ENCODE measurements around the gene ENC1.
A peak's percentile ranks its signal among the peaks of the same experiment; 100 is the strongest.

Gene ENC1

DNA sequence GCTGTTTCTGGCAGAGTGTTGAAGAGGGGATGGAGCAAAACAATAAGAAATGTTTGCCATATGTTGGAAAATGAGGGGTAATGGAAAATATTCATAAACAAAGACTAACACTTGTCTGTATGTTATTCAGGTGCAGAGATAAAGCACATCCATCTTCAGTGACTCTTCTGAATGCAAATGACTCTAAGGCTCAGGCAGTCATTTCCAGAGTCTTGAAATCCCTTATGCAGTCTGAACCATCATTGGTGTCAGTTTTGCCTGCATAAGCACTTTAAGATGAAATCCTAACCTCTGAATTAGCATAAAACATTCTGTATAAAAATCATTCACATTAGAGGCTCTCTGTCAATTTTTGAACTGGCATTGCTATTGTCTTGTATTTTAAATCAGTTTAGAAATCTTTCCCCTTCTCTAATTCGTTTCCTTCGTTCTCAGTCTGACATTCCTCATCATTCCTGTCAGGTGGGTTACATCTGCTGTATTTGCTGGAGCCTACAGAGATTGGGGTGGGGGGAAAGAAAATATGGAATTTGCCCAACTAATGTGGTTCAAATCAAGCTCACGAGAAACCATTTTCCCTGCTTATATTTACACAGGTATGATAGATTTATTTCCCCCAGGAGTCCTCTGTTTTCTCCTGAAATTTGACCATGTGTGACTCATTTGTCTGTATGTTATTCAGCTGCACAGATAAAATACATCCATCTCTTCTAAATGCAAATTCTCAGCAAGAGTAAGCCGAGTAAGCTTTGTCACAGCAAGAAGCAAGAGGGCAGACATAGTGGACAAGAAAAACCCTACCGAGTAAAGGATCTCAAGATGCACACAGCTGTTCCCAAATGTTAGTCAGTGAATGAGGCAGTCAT is 31.6 kb downstream of the ENC1 start:
- no peak for DNase-seq

DNA sequence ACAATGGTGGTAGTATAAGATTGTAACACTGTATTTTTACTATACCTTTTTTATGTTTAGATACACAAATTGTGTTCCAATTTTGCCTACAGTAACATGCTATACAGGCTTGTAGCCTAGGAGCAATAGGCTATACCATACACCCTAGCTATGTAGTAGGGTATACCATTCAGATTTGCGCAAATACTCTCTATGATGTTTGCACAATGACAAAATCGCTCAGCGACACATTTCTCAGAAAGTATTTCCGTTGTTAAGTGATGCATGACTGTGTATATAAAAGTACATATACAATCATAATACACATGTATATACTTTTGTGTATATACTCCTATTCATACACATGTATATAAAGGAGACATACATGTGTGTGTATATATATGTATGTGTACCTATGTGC is 34.8 kb downstream of the ENC1 start:
- no peak for DNase-seq

DNA sequence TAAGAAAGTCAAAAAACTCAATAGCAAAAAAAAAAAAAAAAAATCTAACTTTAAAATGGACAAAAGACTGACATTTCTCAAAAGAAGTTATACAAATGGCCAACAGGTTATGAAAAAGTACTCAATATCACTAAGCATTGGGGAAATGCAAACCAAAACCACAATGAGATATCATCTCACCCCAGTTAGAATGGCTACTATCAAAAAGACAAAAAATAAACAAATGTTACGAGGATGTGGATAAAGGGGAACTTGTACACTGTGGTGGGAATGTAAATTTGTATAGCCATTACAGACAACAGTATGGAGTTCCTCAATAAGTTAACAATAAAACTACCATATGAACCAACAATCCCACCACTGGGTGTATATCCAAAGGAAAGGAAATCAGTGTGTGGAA is 37.2 kb downstream of the ENC1 start:
- DNase-seq: no peak

DNA sequence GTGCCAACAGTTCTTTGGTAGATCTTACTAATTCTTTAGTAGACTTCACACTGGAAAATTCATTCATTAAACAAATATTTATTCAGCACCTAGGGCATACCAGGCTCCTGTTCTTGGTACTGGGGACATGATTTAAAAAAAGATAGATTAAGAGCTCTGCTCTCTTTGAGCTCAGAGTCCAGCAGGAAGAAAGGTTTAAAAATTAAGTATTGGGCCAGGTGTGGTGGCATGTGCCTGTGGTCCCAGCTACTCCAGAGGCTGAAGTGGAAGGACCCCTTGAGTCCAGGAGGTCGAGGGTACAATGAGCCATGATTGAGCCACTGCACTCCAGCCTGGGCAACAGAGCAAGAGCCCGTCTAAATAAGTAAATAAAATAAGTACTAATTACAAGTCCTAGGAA is 41.4 kb downstream of the ENC1 start:
- no peak for DNase-seq

DNA sequence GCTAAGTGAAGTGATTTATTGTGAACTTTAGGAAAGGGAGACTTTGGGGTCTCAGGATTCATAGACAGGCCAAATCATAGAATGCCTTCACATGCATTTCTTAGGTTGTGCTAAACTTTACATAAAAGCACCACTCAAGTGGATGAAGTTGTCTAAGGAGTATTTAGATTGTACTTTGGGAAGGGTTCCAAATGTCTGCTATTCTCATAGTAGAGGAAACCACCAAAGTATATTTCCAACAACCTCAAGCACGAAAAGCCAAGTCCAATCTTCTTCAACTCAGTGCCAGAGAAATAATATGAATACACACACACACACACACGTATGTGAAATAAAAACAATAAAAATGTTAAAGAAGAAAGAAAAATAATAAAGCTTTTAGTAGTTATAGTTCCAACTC is 41.8 kb downstream of the ENC1 start:
- DNase-seq: no peak

DNA sequence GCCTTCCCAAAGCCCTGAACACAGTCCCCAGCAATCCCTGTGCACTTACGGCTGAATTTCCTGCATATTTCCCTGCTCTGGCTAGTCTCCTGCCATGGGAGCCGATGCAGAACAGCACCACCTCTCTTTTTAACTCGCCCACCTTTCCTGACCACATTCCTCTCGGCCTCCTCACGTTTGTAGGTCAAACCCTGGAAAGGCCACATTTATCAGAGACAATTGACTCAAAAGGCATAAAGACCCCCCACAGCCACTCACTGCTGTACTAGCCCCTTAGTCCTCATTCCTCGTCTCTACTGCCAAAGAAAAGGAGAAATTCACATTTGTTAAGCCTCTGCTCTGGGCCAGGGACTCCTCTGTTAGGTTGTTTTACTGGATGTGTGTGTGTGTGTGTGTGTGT is 43.6 kb downstream of the ENC1 start:
- no peak for DNase-seq

DNA sequence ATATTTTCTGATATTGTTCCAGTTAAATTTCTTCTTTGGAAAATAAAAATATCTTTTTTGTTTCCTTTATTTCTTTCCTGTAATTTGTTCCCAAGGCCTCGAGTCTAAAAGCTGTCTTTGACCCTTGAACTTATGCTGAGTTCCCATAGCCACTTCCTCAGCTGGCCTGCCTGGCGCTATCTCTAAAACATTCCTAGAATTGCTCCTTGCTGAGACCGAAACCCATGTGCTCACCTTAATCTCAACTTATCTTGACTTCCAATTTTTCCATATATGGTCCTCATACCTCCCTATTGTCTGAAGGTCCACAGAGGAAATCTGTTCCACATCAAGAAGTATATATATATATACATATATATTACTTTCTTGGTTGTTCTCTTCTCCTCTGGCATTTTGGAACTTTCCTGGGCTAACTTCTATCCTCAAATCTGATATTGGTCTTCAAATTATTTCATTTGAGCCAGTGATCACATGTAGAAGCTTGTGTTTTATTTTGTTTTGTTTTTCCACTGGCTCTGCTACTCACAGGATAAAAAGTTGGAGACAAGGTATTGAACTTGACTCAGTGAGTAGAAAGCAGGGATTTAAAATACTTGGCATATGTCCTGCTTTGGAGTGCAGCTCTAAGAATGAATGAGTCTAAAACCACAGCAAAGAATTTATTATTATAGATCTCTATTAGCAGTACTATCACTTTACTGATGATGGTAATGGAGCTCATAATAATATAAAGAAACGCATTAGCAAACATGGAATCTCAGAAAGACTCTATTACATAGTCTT is 45.2 kb downstream of the ENC1 start:
- no peak for DNase-seq

DNA sequence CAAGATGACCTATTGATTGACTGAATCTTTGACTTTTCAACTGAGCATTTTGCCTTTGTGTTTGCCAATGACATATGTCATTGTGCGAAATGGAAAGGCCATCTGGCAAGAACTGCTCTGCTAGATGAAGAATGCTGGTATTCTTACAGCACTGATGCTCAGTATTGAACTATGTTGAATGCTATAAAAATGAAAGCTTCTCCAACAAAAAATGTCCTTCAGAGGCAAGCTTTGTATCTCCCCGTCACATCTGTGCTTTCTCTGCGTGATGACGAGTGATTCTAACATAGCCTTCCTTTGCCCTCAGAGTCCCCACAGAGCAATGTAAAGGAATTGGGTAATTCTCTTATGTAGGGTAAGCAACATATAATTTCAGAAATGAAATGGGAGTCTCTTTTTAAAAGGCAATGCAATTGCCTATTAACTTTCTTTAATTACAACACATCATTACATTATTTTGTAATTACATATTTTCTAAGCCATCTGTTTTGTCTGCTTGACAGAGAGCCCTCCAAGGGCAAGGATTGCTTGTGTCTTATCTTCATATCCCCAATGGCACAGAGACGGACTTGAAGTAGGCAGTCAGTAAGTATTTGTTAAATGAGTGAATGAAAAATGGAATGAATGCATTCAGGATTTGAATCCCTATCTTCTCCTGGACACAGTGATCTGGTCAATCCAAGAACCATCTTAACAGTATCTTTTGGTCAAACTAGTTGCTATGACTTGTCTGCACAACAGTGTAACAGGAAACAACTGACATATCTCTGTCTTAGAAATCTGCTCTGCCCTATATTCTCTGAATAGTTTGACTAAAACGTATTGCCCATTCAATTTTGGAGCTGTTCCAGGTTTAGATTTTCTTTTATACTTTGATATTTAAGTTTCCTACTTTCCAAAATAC is 46.1 kb downstream of the ENC1 start:
- no peak for DNase-seq

DNA sequence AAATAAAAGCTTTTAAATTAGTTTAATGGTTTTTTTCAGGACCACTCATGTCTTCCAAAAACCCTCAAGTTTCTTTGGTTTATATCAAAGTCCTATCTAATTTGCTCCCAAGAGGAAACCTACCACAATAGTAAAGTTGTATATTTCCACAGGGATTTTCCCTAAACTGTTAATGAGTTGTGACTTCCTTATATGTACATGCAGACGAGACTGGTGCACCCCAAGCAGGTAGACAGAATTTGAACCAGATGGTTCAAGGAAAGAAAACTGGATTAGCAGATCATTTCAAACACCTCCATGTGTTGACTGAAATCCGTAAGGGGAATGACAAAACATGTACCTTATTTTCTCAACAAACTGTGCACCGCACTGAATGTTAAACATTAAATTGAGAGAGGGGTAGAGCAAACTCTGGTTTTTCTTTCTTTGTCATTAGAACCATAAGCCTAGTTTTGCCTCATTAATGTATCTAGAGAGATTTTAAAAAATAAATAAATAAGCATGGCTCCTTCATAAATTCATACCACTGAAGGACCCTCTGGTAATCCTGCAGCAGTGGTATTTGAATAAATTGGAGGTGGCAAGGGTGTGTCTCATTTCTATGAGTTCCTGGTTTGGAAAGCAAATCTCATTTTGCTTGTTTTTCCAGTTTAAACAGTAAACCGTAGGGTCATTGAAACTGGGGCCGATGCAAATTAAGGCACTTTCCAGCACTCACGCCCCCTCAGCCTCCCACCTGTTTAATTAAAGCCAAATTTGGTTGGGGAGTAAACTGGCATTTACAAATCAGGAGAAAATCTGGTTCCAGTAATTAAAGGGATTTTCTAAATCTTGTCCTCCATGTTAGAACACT is 51.1 kb downstream of the ENC1 start:
- DNase-seq: no peak

DNA sequence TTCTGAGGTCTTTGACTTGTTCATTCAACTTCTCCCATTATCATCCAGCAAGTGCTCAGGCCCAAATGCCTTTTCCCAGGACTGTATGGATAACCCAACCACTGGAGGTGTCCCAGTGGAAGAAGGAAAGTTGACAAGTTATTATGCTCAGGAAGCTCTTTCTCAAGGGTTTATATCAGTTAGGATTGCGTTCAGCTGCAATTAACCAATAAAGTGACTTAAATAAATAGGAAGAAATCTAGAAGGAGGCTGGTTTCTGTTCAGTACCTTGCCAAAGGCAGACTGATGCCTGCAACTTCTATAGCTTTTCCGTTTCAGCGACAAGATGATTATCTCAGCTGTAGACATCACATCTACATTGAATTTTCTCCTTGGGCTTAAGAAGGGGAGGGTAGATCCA is 52.1 kb downstream of the ENC1 start:
- DNase-seq: no peak

DNA sequence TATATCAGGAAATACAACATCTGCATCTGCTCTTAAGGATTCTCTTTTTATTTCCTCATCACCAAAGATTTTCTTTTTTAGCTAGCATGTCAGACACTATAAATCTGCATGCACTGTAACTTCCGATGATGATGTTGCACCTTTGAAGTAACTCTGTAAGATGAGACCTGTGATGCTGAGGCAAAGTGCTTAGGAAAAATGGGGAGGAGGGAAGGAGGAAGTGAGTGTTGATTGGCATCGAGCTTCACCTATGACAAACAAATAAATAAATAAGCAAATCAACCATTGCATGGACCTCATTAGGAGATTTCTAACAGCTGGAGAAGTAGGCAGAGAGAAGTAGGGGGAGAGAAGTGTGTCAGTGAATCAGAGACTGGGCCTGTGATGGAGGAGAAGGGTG is 52.6 kb downstream of the ENC1 start:
- no peak for DNase-seq

DNA sequence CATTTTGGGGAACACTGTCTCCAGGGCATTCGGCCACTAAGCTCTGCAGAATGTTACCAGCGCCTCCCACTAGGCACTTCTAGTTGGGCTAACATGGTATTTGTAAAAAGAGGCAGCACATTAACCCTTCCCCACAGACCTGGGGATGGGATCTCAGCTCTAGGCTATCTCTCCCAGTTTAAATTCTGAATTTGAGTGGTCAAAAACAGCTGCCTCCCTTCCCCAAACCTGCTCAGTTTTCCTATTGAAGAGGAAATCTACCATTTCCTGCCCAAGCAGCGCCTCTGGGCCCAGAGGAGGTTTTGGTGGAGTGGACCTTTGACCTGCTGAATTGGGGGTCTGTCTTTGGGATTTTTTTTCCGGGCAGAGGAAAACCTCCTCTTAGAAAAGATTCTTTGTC is 53.2 kb downstream of the ENC1 start:
- no peak for DNase-seq

DNA sequence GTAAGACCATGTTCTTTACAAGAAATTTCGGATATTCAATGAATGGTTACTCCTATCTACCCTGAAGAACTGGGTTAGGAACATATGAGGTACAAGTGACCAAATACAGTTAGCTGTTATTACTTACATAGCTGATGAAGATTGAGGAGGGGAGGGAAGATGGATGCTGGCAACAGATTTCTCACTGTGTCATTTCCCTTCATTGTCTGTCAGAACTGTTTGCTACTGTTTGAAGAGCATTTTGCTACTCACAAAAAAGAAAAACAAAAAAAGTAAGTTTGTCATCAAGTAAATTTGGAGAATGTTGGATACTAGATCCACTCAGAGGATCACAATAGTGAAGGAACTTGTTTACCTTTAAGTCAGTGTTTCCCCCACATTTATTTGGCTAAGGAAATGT is 53.7 kb downstream of the ENC1 start:
- no peak for DNase-seq

DNA sequence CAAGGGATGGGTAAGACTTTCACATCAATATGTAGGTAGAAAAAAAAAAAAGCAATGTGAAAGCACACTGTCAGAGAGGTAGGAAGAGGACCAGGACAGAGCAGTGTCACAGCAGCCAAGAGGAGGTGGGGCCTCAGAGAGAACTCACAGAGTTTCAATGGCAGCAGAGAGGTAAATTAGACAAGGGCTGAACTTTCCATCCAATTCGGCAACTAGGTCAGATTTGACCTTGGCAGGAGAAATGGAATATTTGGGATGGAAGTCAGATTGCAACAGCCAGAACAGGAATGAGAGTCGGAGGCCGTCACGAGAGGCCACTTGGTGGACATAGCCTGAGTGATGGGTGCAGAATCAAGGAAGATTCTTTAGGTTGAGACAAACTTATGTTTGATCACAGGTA is 57.7 kb downstream of the ENC1 start:
- DNase-seq: no peak

DNA sequence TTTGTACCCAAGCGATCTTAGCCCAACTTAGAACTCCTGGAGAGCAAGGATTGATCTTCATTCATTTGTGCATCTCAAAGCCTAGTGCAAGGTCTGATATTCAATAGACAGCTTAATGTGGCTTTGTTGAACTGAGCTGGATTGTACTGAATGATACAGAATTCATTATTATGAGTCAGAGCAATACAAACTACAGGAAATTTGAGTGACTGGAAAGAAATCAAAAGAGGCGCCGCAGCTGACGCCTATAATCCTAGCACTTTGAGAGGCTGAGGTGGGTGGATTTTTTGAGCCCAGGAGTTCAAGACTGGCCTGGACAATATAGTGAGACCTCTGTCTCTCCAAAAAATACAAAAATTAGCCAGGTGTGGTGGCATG is 58.6 kb downstream of the ENC1 start:
- peak in 1 of 5 experiments; percentile 5 for DNase-seq

DNA sequence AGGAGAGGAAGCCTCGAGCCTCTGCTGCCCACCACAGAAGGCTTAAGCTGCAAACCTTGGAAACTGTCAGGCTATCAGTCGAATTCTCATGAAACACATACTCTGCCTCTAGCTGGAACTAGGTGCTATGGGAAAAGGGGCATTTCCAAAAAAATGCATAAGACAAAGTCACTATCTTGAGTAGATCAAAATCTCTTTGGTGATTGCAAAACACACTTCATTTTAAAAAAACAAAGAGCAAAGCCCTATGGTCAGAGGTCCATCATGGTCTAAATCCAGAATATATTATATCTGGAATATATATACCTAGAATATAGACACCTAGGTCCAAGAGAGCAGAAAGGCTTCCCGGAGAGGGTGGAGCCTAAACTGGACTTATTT is 59.8 kb downstream of the ENC1 start:
- no peak for DNase-seq

DNA sequence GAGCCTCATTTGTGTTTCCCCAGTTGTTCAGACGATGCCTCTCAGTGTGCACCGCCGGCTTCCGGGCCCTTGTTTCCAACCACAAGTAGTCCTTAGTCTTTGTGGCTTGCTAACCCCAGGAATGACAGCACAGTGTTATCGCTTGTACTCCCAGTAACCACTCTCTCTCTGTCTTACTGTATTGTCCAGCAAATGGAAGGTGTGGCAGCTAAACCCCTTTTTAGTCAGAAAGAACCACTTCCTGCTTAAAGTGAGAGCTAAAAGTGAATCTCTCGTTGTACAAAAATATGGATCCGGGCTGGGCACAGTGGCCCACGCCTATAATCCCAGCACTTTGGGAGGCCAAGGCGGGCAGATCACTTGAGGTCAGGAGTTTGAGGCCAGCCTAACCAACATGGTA is 61.3 kb downstream of the ENC1 start:
- DNase-seq: peak in 4 of 5 experiments; percentile 18 to 98 (median 56)

DNA sequence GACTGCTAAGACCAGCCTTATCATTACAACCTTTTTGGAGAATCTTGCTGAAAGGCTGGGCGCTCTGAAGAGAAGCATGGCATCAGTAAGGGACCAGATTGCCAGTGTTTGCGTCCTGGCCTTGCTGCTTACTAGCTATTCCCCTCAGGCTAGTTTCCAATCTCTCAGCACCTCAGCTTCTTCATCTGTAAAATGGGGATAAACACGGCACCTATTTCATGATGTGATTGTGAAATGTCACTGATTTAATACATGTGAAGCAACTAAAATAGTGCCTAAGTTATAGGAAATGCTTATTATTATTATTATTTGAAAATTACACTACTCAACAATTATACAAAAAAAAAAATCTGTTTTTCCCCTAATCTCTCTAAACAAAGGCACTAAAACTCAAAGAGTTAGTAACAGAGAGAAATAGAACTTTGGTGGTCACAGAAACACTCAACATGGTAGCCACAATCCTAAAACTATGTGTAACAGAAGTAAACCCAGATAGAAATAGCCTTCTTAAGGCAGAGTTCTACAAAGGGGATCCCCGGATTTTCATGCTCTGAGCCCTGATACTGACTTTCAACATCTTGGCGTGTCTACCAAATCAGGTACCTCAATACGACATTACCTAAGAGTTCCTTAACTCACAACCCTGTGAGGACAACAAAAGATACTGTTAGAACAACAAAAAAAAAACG is 62.0 kb downstream of the ENC1 start:
- peak in 1 of 5 experiments; percentile 58 for DNase-seq

Data from T-helper 2 cell (primary cell).